GM19397 (cell line): ENCODE results near the gene PSMB8.
"Not testable (repeated sequence)": the region's sequence is repeated elsewhere in the genome, so short reads cannot be mapped to it uniquely, and the experiment has no call there.

Experiments used
- ATAC-seq: cut with Tn5 transposase; IDR thresholded peaks from one replicate; pipeline ENCODE4 v1.9.1; 2021; ENCODE audit warnings: mild to moderate bottlenecking, moderate library complexity; ENCODE audit not compliant: unreplicated experiment

The PSMB8 gene

DNA sequence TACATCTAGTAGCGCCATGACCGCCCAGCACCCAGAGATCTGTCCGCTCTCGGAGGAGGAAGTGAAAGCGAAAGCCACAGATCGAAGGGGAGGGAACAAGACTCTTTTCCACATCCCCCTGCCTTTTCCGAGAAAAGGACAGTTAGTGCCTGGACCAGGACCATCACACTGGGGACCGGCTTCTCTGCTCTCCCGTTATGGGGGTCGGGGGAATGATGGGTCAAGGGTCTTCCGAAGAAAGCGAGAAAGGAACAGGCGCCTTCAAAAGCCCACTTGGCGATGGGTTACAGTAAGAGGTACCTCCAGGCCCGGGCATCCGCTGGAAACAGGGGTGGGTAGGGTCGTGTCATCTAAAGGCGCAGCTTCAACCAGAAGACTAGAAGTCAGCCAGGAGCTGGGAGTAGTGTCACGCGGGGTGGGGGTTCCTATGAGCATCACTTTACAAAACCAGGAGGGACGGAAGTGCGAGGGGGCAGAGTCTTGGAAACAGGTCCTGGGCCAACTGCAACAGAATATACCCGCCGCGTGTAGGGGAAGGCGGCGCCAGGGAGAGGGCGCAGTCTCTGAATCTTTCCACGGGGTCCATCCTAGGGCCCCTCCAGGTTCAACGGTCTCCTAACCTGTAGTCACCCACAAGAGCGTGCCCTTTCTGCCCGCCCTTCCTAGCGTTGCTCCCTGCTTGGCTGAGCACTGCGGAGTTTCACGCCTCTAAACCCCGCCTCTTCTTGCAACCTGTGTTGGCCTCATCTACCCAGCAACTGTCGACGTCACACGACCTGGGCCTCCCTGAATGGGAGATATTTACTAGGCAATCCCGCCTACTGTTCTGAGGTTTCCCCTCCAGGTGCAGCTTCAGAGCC is at the start of gene PSMB8:
Gene PSMB8, minus strand, starts transcription at position 69 of the 860 bp plus-strand sequence. Its CDS starts 51 bp downstream, at position 18.
- ATAC-seq: peak; percentile 64

DNA sequence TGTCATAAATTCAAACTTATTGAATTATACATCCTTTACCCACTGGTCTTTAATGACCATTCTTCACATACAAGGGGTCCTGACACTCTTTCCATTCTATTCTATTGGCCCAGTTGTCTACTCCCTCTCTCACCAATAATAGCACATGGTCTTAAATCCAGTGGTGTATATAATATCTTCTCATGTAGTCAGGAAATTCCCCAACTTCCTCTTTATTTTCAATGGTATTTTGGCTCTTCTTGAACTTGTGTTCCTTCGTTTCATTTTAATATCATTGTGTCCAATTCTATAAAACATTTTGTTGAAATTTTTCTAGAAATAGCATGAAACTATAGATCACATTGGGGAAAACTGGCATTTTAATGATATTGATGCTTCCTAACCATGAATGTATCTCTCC is 47.0 kb upstream of the PSMB8 start:
- ATAC-seq: no peak

DNA sequence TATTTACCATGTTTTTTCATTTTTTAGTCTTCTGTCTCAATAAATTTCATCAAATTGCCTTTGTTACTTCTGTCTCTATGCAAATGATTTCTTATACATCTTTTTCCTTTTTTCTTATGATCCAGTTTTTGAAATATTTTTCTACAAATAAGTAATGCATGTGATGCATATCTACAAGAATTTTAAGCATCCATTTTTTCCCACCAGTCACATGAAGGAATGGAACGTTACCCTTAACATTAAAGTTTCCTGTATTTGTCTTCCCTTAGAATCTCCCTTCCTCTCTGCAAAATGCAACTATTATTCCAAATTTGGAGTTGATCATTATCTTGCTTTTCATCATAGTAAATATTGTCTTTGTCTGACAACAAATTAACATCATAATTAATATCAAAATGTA is 45.7 kb upstream of the PSMB8 start:
- no peak for ATAC-seq

DNA sequence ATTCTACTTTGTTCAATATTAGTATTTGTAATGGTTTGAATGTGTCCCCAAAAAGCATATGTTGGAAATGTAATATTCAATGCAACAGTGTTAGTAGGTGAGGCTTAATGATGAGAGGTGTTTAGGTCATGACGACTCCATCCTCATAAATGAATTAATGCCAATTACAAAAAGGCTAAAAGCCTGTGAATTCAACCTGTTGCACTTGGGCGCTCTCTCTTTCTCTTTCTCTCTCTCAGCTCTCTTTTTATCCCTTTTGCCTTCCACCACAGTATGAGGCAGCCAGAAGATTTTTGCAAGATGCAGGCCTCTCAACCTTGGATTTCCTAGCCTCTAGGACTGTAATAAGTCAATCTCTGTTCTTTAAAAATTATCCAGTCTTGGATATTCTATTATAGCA is 44.7 kb upstream of the PSMB8 start:
- no peak for ATAC-seq

DNA sequence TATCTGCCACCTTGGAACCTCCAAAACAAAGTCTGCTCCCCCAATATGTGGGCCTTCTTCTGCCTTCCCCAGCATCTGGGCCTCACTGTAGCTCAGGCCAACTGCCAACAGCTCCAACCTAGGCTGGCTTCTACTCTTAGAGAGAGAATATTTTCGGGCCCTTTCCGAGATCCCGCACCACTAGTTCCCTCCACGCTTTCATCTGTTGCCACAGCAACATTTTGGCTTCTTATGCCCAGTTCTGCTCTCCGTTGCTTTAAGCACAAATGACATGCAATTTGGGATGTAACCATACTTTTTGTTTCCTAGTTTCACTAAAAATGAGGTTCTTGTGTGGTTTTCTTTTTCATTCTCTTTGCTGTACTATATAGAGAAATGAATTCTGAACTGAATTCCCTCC is 43.8 kb upstream of the PSMB8 start:
- ATAC-seq: no peak

DNA sequence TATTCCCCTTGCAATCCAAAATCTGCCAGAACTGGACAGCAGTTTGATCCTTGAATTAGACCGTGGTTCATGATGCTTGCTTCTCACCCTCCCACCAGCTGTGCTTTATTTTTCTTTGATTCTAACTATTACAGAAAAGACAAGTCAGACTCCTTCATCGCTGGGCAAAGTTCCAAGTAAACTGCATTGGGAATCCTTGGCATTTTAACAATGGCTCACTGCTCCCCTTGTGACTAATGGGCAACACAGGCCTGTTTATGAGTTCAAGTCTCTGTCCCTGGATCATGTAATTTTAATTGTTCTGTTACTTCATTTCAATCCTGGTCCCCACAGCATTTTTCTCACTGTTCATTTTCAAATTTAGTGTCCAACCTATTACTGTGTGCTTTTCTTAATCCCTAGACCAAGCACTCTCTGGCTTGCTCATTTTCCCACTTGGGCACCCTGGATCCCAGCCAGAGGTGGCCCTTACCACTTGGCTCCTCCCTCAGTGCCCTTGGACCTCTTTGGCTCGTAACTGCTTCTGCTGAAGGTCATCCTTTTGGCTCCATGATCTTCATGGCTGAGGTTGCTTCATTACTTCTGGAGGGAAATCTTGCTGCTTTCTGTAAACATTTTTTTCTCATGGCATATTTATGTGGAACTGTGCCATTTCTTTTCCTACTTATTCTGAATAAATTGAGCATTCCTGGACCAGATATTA is 43.0 kb upstream of the PSMB8 start:
- no peak for ATAC-seq

DNA sequence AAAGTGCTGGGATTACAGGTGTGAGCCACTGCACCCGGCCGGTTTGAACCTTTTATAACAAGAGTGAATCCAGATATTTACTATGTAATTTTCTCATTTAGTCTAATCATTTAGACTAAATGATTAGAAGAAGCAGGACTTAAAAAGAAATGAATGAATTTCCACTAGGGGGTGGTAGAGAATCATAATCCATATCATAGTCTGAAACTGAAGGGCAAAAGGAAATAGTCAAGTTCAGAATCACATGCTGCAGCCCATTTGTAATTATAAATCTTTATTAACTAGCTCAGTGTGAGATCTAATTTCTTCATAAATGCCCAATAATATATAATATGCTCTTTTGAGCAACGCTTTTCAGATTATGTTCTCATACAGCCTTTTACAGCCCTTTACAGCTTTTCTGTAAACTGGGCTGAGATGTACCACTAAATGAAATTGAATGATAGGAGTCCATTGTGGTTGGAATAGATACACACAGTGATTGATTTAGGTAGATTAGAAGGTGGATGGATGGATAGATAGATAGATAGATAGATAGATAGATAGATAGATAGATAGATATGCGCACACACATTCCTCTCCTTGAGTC is 41.9 kb upstream of the PSMB8 start:
- ATAC-seq: no peak

DNA sequence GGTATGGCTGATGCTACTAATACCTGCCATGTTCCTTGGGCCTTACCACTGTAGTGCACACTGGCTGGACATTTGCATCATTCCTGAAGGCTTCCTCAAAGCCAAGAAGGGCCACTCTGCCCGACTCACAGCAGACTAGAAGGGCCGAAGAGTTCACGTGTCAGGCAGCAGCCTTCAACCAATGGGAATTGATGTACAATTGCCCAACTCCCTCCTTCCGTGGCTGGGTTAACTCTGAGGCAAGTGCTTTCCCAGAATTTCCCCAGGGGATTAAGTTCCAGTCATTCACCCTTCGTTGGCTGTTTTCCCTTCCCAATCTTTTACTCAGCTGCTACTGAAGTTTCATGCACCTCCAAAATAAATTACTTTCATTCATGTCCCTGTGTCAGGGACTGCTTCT is 39.9 kb upstream of the PSMB8 start:
- ATAC-seq: no peak

DNA sequence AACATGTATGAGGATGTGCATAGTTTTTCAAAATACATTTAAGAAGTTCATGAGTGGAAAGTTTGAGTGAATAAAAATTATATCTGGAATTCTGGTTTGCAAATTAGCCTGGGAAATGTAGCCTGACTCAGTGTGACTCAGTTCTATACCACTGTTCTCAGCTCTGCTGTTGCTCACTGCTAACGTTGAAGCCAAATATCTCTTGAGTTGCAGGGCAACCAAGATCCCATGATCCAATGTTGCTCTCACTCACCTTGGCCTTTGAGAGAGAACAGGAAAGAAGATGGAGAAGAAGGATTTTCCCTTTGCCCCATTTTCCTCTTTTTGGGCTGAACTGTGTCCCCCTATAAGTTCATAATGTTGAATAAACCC is 39.0 kb upstream of the PSMB8 start:
- ATAC-seq: no peak

DNA sequence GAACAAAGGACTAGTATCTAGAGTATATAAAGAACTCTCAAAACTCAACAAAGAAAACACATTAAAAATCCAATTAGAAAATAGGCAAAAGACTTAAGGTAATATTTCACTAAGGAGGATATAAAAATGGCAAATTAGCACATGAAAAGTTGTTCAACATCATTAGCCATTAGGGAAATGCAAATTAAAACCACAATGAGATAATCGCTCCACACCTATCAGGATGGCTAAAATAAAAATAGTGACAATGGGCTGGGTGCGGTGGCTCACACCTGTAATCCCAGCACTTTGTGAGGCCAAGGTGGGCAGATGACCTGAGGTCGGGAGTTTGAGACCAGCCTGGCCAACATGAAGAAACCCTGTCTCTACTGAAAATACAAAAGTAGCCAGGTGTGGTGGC is 37.1 kb upstream of the PSMB8 start:
- ATAC-seq: not testable (repeated sequence)

DNA sequence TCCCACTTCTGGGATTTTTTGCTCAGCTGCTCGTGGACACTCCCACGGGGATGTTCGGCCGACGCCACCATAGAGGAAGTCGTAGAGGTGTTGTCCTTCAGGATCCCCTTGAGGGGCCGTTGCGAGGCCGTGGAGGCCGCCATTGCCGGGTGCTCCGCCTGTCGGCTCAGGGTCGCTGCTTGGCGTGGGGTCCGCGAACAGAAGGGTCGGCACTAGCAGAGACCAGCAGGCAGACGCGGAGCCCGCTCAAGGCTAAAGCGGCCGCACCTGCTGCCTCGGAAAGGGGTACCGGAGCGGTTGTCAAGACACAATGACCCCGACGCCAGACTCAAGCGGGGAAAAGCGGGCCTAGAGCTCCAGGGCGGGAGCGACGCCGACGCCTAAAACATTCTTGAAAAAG is 35.8 kb upstream of the PSMB8 start:
- ATAC-seq: no peak

DNA sequence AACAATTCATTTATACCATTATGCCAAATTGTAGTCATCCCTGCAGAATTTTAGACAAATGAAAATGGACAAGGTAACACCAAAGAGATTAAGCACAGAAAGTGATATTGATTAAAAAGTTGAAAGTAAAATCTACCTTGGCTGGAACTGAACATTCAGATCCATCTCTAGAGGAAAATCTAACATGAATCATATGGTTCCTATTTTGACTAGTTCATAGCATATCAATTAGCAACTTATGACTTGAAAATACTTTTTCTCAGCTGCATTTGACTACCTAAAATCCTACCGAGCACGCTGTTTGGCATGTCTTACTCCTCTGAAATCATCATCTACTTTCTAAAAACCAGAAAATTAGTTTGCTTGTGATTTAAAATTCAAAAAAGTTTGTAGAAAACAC is 32.8 kb upstream of the PSMB8 start:
- no peak for ATAC-seq

DNA sequence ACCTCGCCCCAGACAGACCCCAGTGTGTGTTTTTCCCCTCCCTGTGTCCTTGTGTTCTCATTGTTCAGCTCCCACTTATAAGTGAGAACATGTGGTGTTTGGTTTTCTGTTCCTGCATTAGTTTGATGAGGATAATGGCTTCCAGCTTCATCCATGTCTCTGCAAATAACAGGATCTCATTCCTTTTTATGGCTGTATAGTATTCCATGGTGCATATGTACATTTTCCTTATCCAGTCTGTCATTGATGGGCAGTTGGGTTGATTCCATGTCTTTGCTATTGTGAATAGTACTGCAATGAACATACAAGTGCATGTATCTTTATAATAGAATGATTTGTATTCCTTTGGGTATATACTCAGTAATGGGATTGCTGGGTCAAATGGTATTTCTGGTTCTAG is 30.1 kb upstream of the PSMB8 start:
- ATAC-seq: not testable (repeated sequence)

DNA sequence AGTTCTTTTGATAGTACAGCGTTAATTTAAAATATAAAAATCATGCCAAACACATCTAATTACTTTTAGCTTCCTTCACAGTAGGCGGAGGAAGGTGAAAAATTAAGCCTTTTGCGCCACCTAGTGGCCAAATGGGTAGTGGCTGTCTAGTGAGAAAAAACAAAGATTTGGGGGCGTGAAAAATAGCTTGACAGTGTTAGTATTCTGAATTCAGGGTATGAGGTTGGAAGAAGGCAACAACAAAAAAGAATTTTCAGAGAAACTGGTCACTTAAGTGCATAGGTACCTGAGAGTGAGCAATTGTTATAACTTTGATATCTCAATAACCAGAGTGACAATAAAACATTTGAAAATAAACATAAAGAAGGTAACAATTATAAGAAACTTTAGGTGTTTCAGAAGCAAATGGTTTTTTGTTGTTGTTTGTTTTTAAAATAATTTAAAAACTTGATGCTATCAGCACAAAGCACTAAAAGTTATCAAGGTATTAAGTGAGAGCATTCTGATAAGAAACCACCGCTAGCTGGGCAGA is 24.5 kb upstream of the PSMB8 start:
- ATAC-seq: no peak

DNA sequence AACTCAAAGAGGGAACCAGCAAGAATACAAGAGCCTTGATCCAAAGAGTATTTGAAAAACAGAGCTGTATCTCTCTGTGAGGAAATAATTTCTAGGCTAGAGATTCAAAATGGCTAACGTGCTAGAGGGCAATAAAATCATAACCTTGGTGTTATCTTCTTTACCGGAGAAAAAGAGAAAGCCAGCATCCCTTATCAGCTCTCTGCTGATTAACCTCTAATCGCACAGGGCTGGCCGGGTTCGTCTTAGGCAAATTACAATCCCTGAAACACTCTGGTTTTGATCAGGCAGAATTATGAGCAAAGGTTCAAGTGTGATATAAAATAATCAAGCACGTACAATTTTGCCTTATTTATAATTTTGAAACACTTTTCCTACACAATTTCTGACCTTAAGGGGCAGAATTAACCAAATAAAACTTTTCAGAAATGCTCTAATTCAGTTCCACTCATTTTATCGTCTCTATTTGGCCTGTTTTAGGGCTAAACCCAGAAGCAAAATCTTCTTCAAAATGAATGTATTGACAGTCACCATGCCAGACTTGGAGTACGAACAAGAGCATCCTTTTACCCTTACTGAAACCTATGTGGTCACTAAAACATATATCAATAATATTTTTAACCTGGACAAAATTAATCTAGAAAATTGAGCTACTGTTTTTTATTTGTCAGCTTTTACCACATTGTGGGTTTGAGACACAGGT is 23.9 kb upstream of the PSMB8 start:
- no peak for ATAC-seq

DNA sequence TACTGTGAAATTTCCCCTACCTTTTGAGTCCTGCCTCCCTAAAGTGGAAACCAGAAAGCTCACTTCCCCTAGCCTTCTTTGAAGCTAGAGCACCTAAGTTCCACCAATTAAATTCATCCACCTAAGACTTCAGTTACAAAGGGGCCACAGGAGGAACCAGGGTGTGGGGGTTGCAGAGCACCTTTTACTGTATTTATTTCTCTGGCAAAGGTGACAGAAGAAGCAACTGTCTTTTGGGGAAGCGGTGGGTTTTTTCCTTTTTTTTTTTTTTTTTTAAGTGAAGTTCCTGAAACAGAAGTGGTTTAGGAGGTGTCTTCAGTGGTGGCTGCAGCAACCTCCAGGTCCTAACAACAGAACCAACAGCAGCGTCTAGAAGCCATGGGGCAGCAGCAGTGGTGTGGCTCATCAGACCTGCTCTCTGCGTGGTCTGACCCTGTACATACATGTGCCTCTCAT is 23.2 kb upstream of the PSMB8 start:
- no peak for ATAC-seq

DNA sequence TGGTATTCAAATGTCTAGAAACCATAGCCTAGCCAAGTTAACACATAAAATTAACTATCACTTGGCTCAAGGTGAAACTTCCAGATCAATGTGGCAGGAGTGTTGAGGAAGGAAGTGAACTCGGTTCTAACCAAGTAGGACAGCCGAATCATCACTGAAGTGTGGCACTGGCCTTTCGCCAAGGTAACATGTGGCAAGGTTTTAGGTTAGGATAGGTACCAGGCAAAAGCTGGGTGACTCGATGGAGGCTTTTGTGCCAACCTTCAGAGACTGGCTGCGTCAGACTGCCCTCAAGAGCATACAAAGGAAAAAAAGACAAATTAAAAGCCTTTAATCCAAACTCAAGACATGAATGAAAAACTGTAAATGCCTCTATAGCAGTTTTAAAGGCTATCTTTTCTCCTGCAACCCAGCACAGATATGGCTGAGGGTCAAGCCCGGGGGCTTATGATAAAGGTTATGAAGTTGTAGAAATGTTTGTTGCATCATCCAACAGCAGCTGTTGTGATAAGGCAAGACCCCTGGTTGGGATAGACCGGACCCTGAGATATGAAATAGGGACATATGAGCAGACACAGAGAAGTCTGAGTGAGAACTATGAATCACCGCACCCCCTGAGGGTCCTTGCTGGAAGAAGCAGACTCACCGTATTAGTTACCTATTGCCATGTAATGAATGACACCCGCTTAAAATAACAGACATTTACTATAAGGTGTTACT is 22.0 kb upstream of the PSMB8 start:
- no peak for ATAC-seq

DNA sequence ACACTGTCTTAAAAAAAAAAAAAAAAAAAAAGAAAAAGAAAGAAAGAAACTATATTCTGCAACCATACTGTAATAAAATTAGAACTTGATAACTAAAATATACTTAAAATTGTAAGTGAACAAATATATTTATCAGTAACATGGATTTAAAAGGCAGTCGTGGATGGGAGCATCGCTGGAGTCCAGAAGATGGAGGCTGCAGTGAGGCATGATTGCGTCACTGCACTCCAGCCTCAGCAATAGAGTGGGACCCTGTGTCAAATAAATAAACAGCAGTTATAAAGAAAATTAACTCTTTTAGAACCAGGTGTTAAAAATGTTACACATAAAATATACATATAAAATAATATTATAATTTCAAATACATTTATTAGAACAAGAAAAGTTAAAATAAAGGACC is 18.9 kb upstream of the PSMB8 start:
- ATAC-seq: no peak

DNA sequence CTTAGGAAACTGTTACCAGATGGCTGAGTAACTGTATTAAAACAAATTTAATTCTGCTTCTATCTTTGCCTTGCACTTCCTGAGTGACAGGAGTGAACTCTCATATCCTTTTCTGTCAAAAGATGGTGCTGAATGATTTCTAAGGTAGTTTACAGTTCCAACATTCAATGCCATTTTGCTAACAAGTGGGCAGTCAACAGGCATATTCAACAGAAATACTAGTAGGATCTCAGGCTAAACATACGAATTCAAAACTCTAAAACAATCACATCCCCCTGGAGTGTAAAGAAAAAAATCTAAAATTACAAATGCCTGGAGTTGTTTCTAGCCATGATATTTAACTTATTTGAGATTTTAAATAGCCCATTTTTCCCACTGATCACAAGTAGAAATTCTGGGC is 16.8 kb upstream of the PSMB8 start:
- ATAC-seq: no peak

DNA sequence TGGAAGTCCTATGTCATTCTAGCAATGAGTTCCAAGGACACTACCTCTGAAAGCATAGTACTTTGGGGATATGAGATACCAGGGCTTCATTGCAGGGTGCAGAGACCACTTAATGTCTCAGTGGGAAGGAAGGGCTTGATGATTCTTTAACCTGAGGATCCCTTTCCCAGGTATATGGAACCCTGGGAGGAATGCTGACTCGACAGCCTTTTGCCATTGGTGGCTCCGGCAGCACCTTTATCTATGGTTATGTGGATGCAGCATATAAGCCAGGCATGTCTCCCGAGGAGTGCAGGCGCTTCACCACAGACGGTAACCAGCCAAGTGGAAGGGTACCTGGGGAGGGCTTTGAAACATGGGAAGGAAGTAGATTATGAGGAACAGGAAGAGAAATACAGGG is 14.3 kb upstream of the PSMB8 start:
- no peak for ATAC-seq
